B cell (primary cell): Measurements from ENCODE around the gene TMEM109. TPM values are rescaled to one million over a fixed set of nuclear protein-coding genes. Genes with fewer than 3 reads are reported as not detected.

ENCODE experiments used
- ATAC-seq: fragments of 200-7000 bp; cut with Tn5 transposase; one replicate; pipeline ENCODE4 v1.10.0; 2021; ENCODE audit warnings: low read depth, mild to moderate bottlenecking, moderate number of reproducible peaks, moderate library complexity
- CTCF ChIA-PET: fragments of 350-600 bp; sonication (Branson Sonifier 250); formaldehyde crosslinking; loops from one replicate; lab custom pipeline; 2021; ENCODE audit warnings: antibody characterized with exemption, inconsistent platforms; lab: Charles Lee
- POLR2A ChIA-PET: fragments of 350-600 bp; sonication (Branson Sonifier 250); formaldehyde crosslinking; loops from one replicate; lab custom pipeline; 2021; ENCODE audit warnings: antibody characterized with exemption; lab: Charles Lee
- DNase-seq: peaks from one replicate; pipeline ENCODE4 v3.0.0; 2013
- H2AFZ ChIP-seq: 2 replicates; pipeline ENCODE4 v1.6.1; 2012; ENCODE audit warnings: mild to moderate bottlenecking, low read depth, low read length; ENCODE audit not compliant: insufficient read depth, poor library complexity, severe bottlenecking
- H3K27ac ChIP-seq, 2 donors: 1 replicate in 1 of 2; 2 replicates in 1 of 2; pipeline ENCODE4 v1.5.1; 2012 to 2013; ENCODE audit warnings: low read length in 2 of 2, mild to moderate bottlenecking in 2 of 2, moderate library complexity in 1 of 2
- H3K27me3 ChIP-seq, 4 experiments: fragments of 200-600 bp in 1 of 4; sonication (generic) in 1 of 4; replicated peaks in 1 of 4; 1 replicate in 2 of 4; 2 replicates in 2 of 4; pipeline versions ENCODE4 v1.6.1 to v1.7.0; 2013 to 2016; ENCODE audit warnings: low read length in 3 of 4, mild to moderate bottlenecking in 2 of 4, mixed read lengths in 1 of 4, moderate library complexity in 1 of 4; ENCODE audit not compliant: insufficient read depth in 4 of 4, control insufficient read depth in 3 of 4; ENCODE audit errors: control extremely low read depth in 1 of 4
- H3K36me3 ChIP-seq, 2 experiments: replicated peaks in 1 of 2; 1 replicate in 1 of 2; 2 replicates in 1 of 2; pipeline versions ENCODE4 v1.6.1 to v1.7.1; 2013; ENCODE audit warnings: low read length in 1 of 2; ENCODE audit not compliant: insufficient read depth in 2 of 2, control insufficient read depth in 1 of 2; ENCODE audit errors: control extremely low read depth in 1 of 2, extremely low read depth in 1 of 2
- H3K4me1 ChIP-seq, 2 donors: fragments of 200-600 bp in 1 of 2; sonication (generic) in 1 of 2; 1 replicate in 1 of 2; 2 replicates in 1 of 2; pipeline versions ENCODE4 v1.5.1 to v1.6.1; 2013 to 2017; ENCODE audit warnings: low read length in 2 of 2; ENCODE audit not compliant: control insufficient read depth in 2 of 2, insufficient read depth in 2 of 2
- H3K4me2 ChIP-seq: replicated peaks from 2 replicates; pipeline ENCODE3; 2012; ENCODE audit warnings: mild to moderate bottlenecking, low read depth, low read length; ENCODE audit not compliant: poor library complexity, severe bottlenecking
- H3K4me3 ChIP-seq, 5 experiments: fragments of 200-600 bp in 1 of 5; sonication (generic) in 1 of 5; 1 replicate in 3 of 5; 2 replicates in 2 of 5; pipeline versions ENCODE4 v1.5.1 to v1.7.0; 2011 to 2016; ENCODE audit warnings: low read length in 4 of 5, mild to moderate bottlenecking in 4 of 5, low read depth in 2 of 5, control low read depth in 1 of 5, moderate library complexity in 1 of 5; ENCODE audit not compliant: insufficient read depth in 1 of 5; ENCODE audit errors: control extremely low read depth in 1 of 5, extremely low read depth in 1 of 5
- H3K79me2 ChIP-seq: fragments of 200-600 bp; sonication (generic); one replicate; pipeline ENCODE4 v1.6.0; 2016; ENCODE audit warnings: low read length; ENCODE audit not compliant: control insufficient read depth, insufficient read depth
- H3K9ac ChIP-seq: fragments of 200-600 bp; sonication (generic); 2 replicates; pipeline ENCODE4 v1.6.1; 2017; ENCODE audit warnings: mild to moderate bottlenecking, low read length, moderate library complexity
- H3K9me3 ChIP-seq, 3 donors: one replicate each; pipeline versions ENCODE4 v1.6.1 to v1.7.1; 2013; ENCODE audit warnings: low read length in 2 of 3; ENCODE audit not compliant: control insufficient read depth in 2 of 3, insufficient read depth in 1 of 3; ENCODE audit errors: control extremely low read depth in 1 of 3
- H4K20me1 ChIP-seq: 2 replicates; pipeline ENCODE4 v1.6.0; 2012; ENCODE audit warnings: mild to moderate bottlenecking, low read length; ENCODE audit not compliant: insufficient read depth, control insufficient read depth, poor library complexity, severe bottlenecking
- H3K27ac Mint-ChIP-seq: one replicate; pipeline ENCODE4 v1.8.0; 2021; ENCODE audit warnings: mixed read lengths
- H3K27me3 Mint-ChIP-seq: one replicate; pipeline ENCODE4 v1.8.0; 2021; ENCODE audit warnings: mixed read lengths
- H3K4me1 Mint-ChIP-seq: one replicate; pipeline ENCODE4 v1.8.0; 2021; ENCODE audit warnings: mixed read lengths
- H3K4me3 Mint-ChIP-seq: one replicate; pipeline ENCODE4 v1.8.0; 2021; ENCODE audit warnings: mixed read lengths
- H3K9me3 Mint-ChIP-seq: one replicate; pipeline ENCODE4 v1.8.0; 2022; ENCODE audit warnings: mixed read lengths; ENCODE audit not compliant: insufficient read depth
- EZH2 ChIP-seq: IDR thresholded peaks from 2 replicates; pipeline ENCODE4 v1.6.1; 2012; ENCODE audit warnings: borderline replicate concordance, low read depth, mild to moderate bottlenecking, moderate library complexity, low read length; ENCODE audit not compliant: insufficient read depth, poor library complexity, severe bottlenecking
- WGBS: methylation state at CpG from one replicate; pipeline ENCODE4 v1.1.5; 2013; ENCODE audit warnings: missing lambda C conversion rate; ENCODE audit not compliant: insufficient coverage; 5-methylcytosine and 5-hydroxymethylcytosine counted together
- intact Hi-C: fragments of 100-400 bp; cut with micrococcal nuclease; formaldehyde crosslinking; loops from one replicate; pipeline ENCODE4 v1.10.0; 2022
- polyA plus RNA-seq: library from polyadenylated mRNA; depleted of rRNA; stranded (reverse); fragments of >200 nt; gene quantifications from 2 replicates; pipeline ENCODE4 v1.2.3, GENCODE V29; 2012
- total RNA-seq, 2 donors: library from RNA; stranded (reverse); fragments of 120-200 nt in 1 of 2; gene quantifications; 1 replicate in 1 of 2; 2 replicates in 1 of 2; pipeline versions ENCODE4 v1.2.3 to v1.2.4, GENCODE V29; 2013 to 2022
- TF ChIP-seq, protein P1 (sequence below): fragments of 200-600 bp; IDR thresholded peaks from one replicate; pipeline ENCODE4 v1.8.0; 2022; ENCODE audit warnings: antibody characterized with exemption, mild to moderate bottlenecking

The TMEM109 gene
- total and polyA plus RNA-seq, 2 donors (not counting 1 experiment from before 2014, with no cell fraction given): 32.0 to 99.4 TPM

DNA sequence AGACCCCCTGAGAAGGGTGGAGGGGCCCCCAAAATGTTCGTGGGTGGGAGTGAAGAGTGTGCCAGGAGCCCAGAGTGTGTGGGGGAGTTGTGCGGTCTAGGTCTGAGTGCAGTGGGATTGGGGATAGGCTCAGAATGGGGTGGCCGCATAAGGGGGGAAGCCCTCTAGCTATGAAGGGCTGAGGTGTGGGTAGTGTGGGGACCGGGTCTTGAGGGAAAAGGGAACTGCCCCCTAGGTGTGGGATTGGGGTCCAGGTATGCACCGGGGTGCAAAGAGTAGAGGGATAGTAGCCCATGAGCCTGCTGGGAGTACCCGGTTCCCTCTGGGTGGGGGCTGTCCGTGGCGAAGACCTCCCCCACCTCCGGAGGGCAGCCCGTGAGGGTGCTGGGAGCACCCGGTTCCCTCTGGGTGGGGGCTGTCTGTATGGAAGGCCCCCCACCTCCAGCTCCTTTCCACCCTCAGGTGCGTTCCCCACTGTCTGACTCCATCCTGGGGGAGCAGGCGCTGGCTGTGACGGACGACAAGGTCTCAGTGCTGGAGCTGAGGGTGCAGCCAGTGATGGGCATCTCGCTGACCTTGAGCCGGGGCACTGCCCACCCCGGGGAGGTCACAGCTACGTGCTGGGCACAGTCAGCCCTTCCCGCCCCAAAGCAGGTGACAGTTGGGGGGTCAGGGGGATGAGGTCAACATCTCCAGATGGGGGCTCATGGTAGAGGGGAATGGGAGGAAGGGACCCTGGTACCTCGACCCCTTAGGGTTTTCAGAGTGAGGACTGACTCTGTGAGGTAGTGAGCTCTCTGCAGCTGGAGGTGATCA lies 21.0 kb downstream of the TMEM109 start:
- H2AFZ ChIP-seq: no peak overlapping the region
- H3K27me3 Mint-ChIP-seq: no peaks in the 10 kb centered on the region
- no peaks in the 10 kb centered on the region for H3K9me3 ChIP-seq
- H3K27me3 ChIP-seq: no peaks in the 10 kb centered on the region
- intact Hi-C loops: no loop called here
- H3K36me3 ChIP-seq: peaks cover 0 to 20% of the 10 kb centered on the region in 2 experiments
- no peaks in the 10 kb centered on the region for H3K9me3 Mint-ChIP-seq
- peaks cover 39% of the 10 kb centered on the region for H3K4me1 Mint-ChIP-seq
- ATAC-seq (no peak), DNase-seq (peak; percentile 39)
- 83% methylated on average over 13 of the region's 21 CpGs for WGBS
- H3K27ac ChIP-seq: peak overlapping the region in 1 of 2 donors; percentile 39
- H4K20me1 ChIP-seq: peaks cover 7% of the 10 kb centered on the region
- peak overlapping the region; percentile 81 for H3K27ac Mint-ChIP-seq
- ChIA-PET CTCF (interaction anchor here (1.2 to 5.7 kb wide), 2 partner anchors 20 to 35 kb away, joined by 4 to 55 read pairs; partner anchors contain the start of gene TMEM109), POLR2A (interaction anchor here (11.4 kb wide), 1 partner anchor 18 kb away, joined by 96 read pairs; the partner anchor contains the start of gene TMEM109)
- H3K4me2 ChIP-seq: no peak overlapping the region
- no peak overlapping the region for H3K4me3 Mint-ChIP-seq
- TF ChIP-seq, protein P1, sequence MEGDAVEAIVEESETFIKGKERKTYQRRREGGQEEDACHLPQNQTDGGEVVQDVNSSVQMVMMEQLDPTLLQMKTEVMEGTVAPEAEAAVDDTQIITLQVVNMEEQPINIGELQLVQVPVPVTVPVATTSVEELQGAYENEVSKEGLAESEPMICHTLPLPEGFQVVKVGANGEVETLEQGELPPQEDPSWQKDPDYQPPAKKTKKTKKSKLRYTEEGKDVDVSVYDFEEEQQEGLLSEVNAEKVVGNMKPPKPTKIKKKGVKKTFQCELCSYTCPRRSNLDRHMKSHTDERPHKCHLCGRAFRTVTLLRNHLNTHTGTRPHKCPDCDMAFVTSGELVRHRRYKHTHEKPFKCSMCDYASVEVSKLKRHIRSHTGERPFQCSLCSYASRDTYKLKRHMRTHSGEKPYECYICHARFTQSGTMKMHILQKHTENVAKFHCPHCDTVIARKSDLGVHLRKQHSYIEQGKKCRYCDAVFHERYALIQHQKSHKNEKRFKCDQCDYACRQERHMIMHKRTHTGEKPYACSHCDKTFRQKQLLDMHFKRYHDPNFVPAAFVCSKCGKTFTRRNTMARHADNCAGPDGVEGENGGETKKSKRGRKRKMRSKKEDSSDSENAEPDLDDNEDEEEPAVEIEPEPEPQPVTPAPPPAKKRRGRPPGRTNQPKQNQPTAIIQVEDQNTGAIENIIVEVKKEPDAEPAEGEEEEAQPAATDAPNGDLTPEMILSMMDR: no peak
- TF ChIP-seq EZH2: no peak
- no peak overlapping the region for H3K4me3 ChIP-seq
- no peak overlapping the region for H3K9ac ChIP-seq
- peaks cover 26 to 40% of the 10 kb centered on the region in 2 donors for H3K4me1 ChIP-seq
- no peaks in the 10 kb centered on the region for H3K79me2 ChIP-seq
